Measurements from ENCODE around the gene MARK3.
"Not testable (repeated sequence)": the region's sequence is repeated elsewhere in the genome, so short reads cannot be mapped to it uniquely, and the experiment has no call there.

GRCh38 chr14:103357552-103357951 is 27.7 kb upstream of the MARK3 start:
- TF ChIP-seq EZH2 (IDR thresholded peaks at IDR 0.05; ENCODE audit: low read depth); CTCF (conservative IDR thresholded peaks at IDR 0.05): not testable (repeated sequence)

Measured in PC-9 (cell line).